Left lung (tissue), 10 donors: Measurements from ENCODE around the gene LACTBL1. TPM values are rescaled to one million over a fixed set of nuclear protein-coding genes. Genes with fewer than 3 reads are reported as not detected.
"Not testable (repeated sequence)": the region's sequence is repeated elsewhere in the genome, so short reads cannot be mapped to it uniquely, and the experiment has no call there.

Source experiments
- ATAC-seq: fragments of 200-7000 bp; cut with Tn5 transposase; one replicate; pipeline ENCODE4 v1.9.1; 2020; ENCODE audit warnings: moderate library complexity
- DNase-seq, 4 donors: peaks; one replicate each; pipeline ENCODE4 v3.0.0-alpha.2; 2013 to 2020
- H3K27ac ChIP-seq, 2 donors: fragments of 200-600 bp; sonication (generic) in 1 of 2; one replicate each; pipeline versions ENCODE4 v1.5.0 to v1.8.0; 2020 to 2021
- H3K27me3 ChIP-seq, 2 donors: fragments of 200-600 bp; sonication (generic) in 1 of 2; one replicate each; pipeline versions ENCODE4 v1.5.0 to v1.8.0; 2020 to 2021
- H3K36me3 ChIP-seq, 2 donors: fragments of 200-600 bp; sonication (generic) in 1 of 2; one replicate each; pipeline versions ENCODE4 v1.5.0 to v1.8.0; 2020 to 2021
- H3K4me1 ChIP-seq, 2 donors: fragments of 200-600 bp; one replicate each; pipeline ENCODE4 v1.8.0; 2021
- H3K4me3 ChIP-seq, 2 donors: fragments of 200-600 bp; sonication (generic) in 1 of 2; one replicate each; pipeline versions ENCODE4 v1.5.0 to v1.8.0; 2020 to 2021; ENCODE audit warnings: mild to moderate bottlenecking in 1 of 2
- H3K9me3 ChIP-seq, 2 donors: fragments of 200-600 bp; sonication (generic) in 1 of 2; one replicate each; pipeline versions ENCODE4 v1.5.0 to v1.8.0; 2020 to 2021
- intact Hi-C, 2 donors: fragments of 100-400 bp; cut with DNase I; formaldehyde crosslinking; loops; one replicate each; pipeline versions ENCODE4 v1.11.2 to v1.14.2; 2022
- polyA plus RNA-seq, 6 donors: library from polyadenylated mRNA; unstranded; fragments of 120-200 nt; gene quantifications; one replicate each; pipeline ENCODE4 v1.2.1, GENCODE V29; 2013; ENCODE audit not compliant: insufficient read length in 6 of 6
- total RNA-seq, 2 donors: library from RNA; stranded (reverse); fragmentation: NEBNext Ultra II Directional; extraction: Animal tissue kit (Norgen Biotek cat#: 25700); gene quantifications; one replicate each; pipeline ENCODE4 v1.2.1, GENCODE V29; 2021
- TF ChIP-seq, protein P1 (sequence below), 2 donors: fragments of 200-600 bp; sonication (generic) in 1 of 2; IDR thresholded peaks; one replicate each; pipeline versions ENCODE4 v1.5.0 to v1.8.0; 2021; ENCODE audit warnings: antibody characterized with exemption in 2 of 2
- donor health status: DM: no; HTN: yes; CAD: no.
- donor health status: DM: no; HTN: no; CAD: no.

LACTBL1 gene
- total and polyA plus RNA-seq, 8 donors = not detected

DNA sequence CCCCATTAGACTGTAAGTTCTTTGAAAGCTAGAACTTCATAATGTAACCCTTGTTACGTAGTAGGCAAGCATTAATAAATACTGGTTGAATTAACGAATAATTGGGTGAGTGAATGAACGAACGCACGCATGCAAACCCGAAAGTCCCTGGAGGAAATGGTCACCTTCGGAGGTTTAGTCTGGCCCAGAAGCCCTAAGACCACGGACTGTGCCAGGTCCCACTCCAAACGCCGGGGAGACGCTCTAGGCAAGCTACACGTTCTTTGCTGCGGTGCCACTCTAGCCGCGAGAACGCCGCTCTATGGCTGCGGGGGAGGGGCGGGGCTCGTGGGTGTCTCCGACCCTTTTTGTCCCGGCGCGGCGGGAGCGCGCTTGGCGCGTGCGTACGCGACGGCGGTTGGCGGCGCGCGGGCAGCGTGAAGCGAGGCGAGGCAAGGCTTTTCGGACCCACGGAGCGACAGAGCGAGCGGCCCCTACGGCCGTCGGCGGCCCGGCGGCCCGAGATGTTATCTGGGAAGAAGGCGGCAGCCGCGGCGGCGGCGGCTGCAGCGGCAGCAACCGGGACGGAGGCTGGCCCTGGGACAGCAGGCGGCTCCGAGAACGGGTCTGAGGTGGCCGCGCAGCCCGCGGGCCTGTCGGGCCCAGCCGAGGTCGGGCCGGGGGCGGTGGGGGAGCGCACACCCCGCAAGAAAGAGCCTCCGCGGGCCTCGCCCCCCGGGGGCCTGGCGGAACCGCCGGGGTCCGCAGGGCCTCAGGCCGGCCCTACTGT is 46.6 kb upstream of the LACTBL1 start, which contains the start of gene KDM1A:
Gene KDM1A (plus strand): TSS at position 375 of the 769 bp plus-strand sequence. CDS start 129 bp downstream, at position 504.
- ATAC-seq = peak; percentile 98
- DNase-seq = peak; percentile 95 to 99 (median 98)
- Histone ChIP-seq H3K9me3 (no peaks in the 10 kb centered on the region), H3K4me1 (peaks cover 0 to 17% of the 10 kb centered on the region in 2 donors), H3K36me3 (no peaks in the 10 kb centered on the region), H3K4me3 (peak within 1 kb of the TSS; percentile 79 to 92), H3K27me3 (no peaks in the 10 kb centered on the region), H3K27ac (peak within 1 kb of the TSS; percentile 81 to 89)
- intact Hi-C loops = no loop called here
- TF ChIP-seq, protein P1, sequence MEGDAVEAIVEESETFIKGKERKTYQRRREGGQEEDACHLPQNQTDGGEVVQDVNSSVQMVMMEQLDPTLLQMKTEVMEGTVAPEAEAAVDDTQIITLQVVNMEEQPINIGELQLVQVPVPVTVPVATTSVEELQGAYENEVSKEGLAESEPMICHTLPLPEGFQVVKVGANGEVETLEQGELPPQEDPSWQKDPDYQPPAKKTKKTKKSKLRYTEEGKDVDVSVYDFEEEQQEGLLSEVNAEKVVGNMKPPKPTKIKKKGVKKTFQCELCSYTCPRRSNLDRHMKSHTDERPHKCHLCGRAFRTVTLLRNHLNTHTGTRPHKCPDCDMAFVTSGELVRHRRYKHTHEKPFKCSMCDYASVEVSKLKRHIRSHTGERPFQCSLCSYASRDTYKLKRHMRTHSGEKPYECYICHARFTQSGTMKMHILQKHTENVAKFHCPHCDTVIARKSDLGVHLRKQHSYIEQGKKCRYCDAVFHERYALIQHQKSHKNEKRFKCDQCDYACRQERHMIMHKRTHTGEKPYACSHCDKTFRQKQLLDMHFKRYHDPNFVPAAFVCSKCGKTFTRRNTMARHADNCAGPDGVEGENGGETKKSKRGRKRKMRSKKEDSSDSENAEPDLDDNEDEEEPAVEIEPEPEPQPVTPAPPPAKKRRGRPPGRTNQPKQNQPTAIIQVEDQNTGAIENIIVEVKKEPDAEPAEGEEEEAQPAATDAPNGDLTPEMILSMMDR (IDR thresholded peaks at IDR 0.05) = no peak

DNA sequence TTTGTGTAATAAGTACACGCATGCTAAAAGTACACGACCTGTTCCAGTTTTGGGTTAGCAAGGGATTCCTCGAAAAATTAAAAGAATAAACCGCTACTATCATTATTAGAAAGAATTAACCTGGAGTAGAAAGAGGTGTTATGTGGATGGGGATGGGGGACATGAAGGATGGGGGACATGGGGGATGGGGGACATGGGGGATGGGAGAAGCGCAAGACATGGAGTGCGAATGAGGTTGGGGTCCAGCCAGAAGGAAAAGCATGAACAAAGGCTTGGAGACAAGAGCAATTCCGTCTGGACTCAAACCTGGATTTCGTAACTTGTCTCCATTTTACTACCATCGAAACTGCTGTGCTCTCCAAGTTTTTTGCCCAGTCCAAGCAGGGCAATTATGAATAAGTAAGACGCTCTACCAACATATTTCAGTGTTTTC is 46.0 kb upstream of the LACTBL1 start:
- peak in 1 of 4 donors; percentile 37 for DNase-seq
- intact Hi-C loops = no loop called here
- ATAC-seq = no peak
- Histone ChIP-seq H3K4me1 (peaks cover 0 to 18% of the 10 kb centered on the region in 2 donors), H3K27ac (peak overlapping the region; percentile 81 to 89), H3K36me3 (no peaks in the 10 kb centered on the region), H3K27me3 (no peaks in the 10 kb centered on the region), H3K4me3 (peak overlapping the region; percentile 79 to 92), H3K9me3 (no peaks in the 10 kb centered on the region)
- TF ChIP-seq, protein P1 (IDR thresholded peaks at IDR 0.05) = no peak

DNA sequence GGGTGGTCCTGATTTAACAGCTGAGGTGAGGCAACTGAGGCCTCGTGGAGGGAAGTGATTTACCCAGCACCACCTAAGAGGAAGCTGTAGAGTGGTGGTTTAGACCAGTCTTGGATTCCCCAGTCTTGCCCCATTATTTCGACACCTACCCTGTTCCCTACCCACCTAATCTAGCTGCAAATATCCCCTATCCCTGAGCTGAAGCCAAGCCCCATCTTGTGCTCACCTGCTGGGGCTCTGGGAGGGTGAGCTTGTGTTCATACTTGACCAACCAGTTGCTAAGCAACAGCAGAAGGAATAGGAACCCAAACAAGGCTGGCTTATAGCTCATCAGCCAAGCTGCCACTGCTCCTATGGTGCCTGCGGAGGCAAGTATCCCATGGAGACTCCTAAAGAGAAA is 41.0 kb upstream of the LACTBL1 start:
- no peaks in the 10 kb centered on the region for H3K27me3 ChIP-seq
- intact Hi-C loops = no loop called here
- DNase-seq (peak in 1 of 4 donors; percentile 31), ATAC-seq (peak; percentile 33)
- no peak overlapping the region for H3K27ac ChIP-seq
- no peaks in the 10 kb centered on the region for H3K9me3 ChIP-seq
- no peak overlapping the region for H3K4me3 ChIP-seq
- H3K4me1 ChIP-seq = peaks cover 0 to 3% of the 10 kb centered on the region in 2 donors
- TF ChIP-seq, protein P1 (IDR thresholded peaks at IDR 0.05) = no peak
- no peaks in the 10 kb centered on the region for H3K36me3 ChIP-seq

DNA sequence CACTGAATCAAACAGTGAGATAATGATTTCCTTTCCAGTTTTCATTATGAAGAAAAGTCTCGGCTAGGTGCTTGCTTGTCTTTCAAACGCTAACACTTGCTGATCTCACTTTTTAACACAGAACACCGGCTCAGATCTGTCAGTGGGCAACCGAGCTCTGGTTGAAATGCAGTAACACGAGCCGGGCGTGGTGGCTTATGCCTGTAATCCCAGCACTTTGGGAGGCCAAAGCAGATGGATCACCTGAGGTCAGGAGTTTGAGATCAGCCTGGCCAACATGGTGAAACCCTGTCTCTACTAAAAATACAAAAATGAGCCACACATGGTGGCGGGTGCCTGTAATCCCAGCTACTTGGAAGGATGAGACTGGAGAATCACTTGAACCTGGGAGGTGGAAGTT is 37.4 kb upstream of the LACTBL1 start:
- H3K4me1 ChIP-seq, ATAC-seq, H3K27ac ChIP-seq, intact Hi-C loops, H3K9me3 ChIP-seq, H3K27me3 ChIP-seq, H3K4me3 ChIP-seq, H3K36me3 ChIP-seq, DNase-seq: not testable (repeated sequence)

DNA sequence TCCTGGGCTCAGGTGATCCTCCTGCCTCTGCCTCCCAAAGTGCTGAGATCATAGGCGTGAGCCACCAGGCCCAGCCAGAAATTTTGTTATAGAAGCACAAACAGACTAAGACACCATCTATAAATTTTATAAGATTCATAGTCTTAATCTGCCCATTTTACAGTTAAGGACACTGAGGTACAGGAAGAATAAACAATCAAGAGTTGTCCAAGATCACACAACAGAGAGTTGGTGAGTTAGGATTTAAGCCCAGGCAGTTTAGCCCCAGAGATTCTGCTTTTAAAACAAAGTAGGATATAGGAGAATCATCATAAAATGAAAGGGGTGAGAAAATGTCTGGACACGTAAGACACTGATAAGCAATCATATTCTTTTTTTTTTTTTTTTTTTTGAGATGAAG is 36.2 kb upstream of the LACTBL1 start:
- Histone ChIP-seq H3K9me3 (no peaks in the 10 kb centered on the region), H3K27ac (no peak overlapping the region), H3K36me3 (no peaks in the 10 kb centered on the region), H3K4me3 (no peak overlapping the region), H3K4me1 (peaks cover 0 to 3% of the 10 kb centered on the region in 2 donors), H3K27me3 (no peaks in the 10 kb centered on the region)
- TF ChIP-seq, protein P1 (IDR thresholded peaks at IDR 0.05) = no peak
- intact Hi-C loops = no loop called here
- ATAC-seq (no peak), DNase-seq (no peak)
